GM23248 (cell line): ENCODE data around the gene SH3D19. TPM values are rescaled to one million over a fixed set of nuclear protein-coding genes. Genes with fewer than 3 reads are reported as not detected.

Experiments used
- DNase-seq: peaks from one replicate; pipeline ENCODE4 v3.0.0-alpha.2; 2015
- H2AFZ ChIP-seq: fragments of 200-600 bp; sonication (generic); 2 replicates; pipeline ENCODE4 v1.6.1; 2016; ENCODE audit warnings: antibody characterized with exemption
- H3F3A ChIP-seq: fragments of 200-600 bp; sonication (generic); 2 replicates; pipeline ENCODE4 v1.6.1; 2016; ENCODE audit warnings: mild to moderate bottlenecking, antibody characterized with exemption, mixed run types; ENCODE audit not compliant: insufficient read depth
- H3K27ac ChIP-seq: fragments of 200-600 bp; sonication (generic); 2 replicates; pipeline ENCODE4 v1.5.1; 2016; ENCODE audit warnings: mild to moderate bottlenecking
- H3K27me3 ChIP-seq: fragments of 200-600 bp; sonication (generic); replicated peaks from 2 replicates; pipeline ENCODE4 v1.6.1; 2016; ENCODE audit warnings: mild to moderate bottlenecking; ENCODE audit not compliant: insufficient read depth
- H3K36me3 ChIP-seq: fragments of 200-600 bp; sonication (generic); 2 replicates; pipeline ENCODE4 v1.6.1; 2016; ENCODE audit warnings: low read depth, mild to moderate bottlenecking
- H3K4me1 ChIP-seq: fragments of 200-600 bp; sonication (generic); 2 replicates; pipeline ENCODE4 v1.6.1; 2016; ENCODE audit warnings: mild to moderate bottlenecking; ENCODE audit not compliant: insufficient read depth
- H3K4me2 ChIP-seq: fragments of 200-600 bp; sonication (generic); one replicate; pipeline ENCODE4 v1.6.1; 2016; ENCODE audit warnings: mild to moderate bottlenecking; ENCODE audit not compliant: unreplicated experiment
- H3K4me3 ChIP-seq: fragments of 200-600 bp; sonication (generic); 2 replicates; pipeline ENCODE4 v1.5.1; 2016; ENCODE audit warnings: mild to moderate bottlenecking
- H3K79me2 ChIP-seq: fragments of 200-600 bp; sonication (generic); 2 replicates; pipeline ENCODE4 v1.6.1; 2016; ENCODE audit warnings: mild to moderate bottlenecking; ENCODE audit not compliant: insufficient read depth
- H3K9ac ChIP-seq: fragments of 200-600 bp; sonication (generic); 2 replicates; pipeline ENCODE4 v1.6.1; 2016; ENCODE audit warnings: mild to moderate bottlenecking
- H3K9me2 ChIP-seq: fragments of 200-600 bp; sonication (generic); 2 replicates; pipeline ENCODE4 v1.6.1; 2016; ENCODE audit warnings: mixed run types, mild to moderate bottlenecking, moderate library complexity; ENCODE audit not compliant: insufficient read depth
- H3K9me3 ChIP-seq: fragments of 200-600 bp; sonication (generic); one replicate; pipeline ENCODE4 v1.6.1; 2017; ENCODE audit warnings: low read depth
- H4K20me1 ChIP-seq: fragments of 200-600 bp; sonication (generic); 2 replicates; pipeline ENCODE4 v1.6.0; 2016; ENCODE audit not compliant: insufficient read depth
- EZH2 ChIP-seq: fragments of 200-600 bp; sonication (generic); IDR thresholded peaks from 2 replicates; pipeline ENCODE4 v1.6.1; 2018; ENCODE audit warnings: antibody characterized with exemption, mild to moderate bottlenecking; ENCODE audit not compliant: insufficient read depth, poor library complexity, severe bottlenecking
- EZH2phosphoT487 ChIP-seq: fragments of 200-600 bp; sonication (generic); IDR thresholded peaks from 2 replicates; pipeline ENCODE4 v1.6.1; 2018; ENCODE audit warnings: antibody characterized with exemption, moderate library complexity, mild to moderate bottlenecking, low read depth; ENCODE audit not compliant: insufficient read depth
- WGBS, 2 experiments: methylation state at CpG; one replicate each; pipeline ENCODE4 v1.1.6; 2015 to 2017; ENCODE audit warnings: low lambda C conversion rate in 2 of 2, low coverage in 1 of 2; ENCODE audit errors: missing lambda C conversion rate in 2 of 2; 5-methylcytosine and 5-hydroxymethylcytosine counted together
- in situ Hi-C: fragments of 300-500 bp; cut with MboI; formaldehyde crosslinking; loops from 2 replicates; pipeline ENCODE4 v1.15.0; 2020
- polyA plus RNA-seq: library from polyadenylated mRNA; unstranded; fragments of >200 nt; fragmentation: Nextera tagmentation; extraction: Ambion mirVana; gene quantifications from 2 replicates; pipeline ENCODE4 v1.2.1, GENCODE V29; 2016
- total RNA-seq: library from RNA; depleted of rRNA; stranded (reverse); fragments of >200 nt; shearing (Covaris generic); gene quantifications from 2 replicates; pipeline ENCODE4 v1.2.3, GENCODE V29; 2014

SH3D19 gene
- total and polyA plus RNA-seq, 2 experiments from 2014 or later: 29.1 to 47.8 TPM

DNA sequence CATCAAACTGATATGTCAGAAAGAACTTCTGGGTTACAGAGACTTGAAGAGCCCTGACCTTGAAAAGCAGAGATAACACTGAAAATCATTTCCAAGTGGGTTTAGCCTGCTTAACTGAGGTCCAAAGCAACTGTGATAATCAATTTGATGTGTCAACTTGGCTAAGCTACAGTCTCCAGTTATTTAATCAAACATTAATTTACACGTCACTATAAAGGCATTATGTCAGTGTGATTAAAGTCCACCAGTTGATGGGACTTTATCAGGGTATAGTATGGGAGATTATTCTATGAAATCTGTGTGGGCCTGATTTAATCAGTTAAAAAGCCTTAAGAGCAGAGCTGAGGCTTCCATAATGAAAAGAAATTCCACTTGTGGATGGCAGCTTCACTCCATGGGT, 117.5 kb downstream of the SH3D19 start:
- Histone ChIP-seq H3K9me2 (no peaks in the 10 kb centered on the region), H3K9ac (no peak overlapping the region), H3K79me2 (peaks cover 57% of the 10 kb centered on the region), H3K9me3 (no peaks in the 10 kb centered on the region), H3K4me3 (no peak overlapping the region), H3F3A (no peaks in the 10 kb centered on the region), H2AFZ (no peak overlapping the region), H3K27me3 (no peaks in the 10 kb centered on the region), H3K4me1 (no peaks in the 10 kb centered on the region), H4K20me1 (no peaks in the 10 kb centered on the region), H3K27ac (no peak overlapping the region), H3K36me3 (peaks cover 4% of the 10 kb centered on the region; the same call in 1 of the 2 replicates), H3K4me2 (no peak overlapping the region)
- in situ Hi-C loops: no loop called here
- 97 to 100% methylated on average over 1 of the region's 1 CpG for WGBS, 2 experiments
- no peak for DNase-seq
- TF ChIP-seq EZH2phosphoT487: no peak

DNA sequence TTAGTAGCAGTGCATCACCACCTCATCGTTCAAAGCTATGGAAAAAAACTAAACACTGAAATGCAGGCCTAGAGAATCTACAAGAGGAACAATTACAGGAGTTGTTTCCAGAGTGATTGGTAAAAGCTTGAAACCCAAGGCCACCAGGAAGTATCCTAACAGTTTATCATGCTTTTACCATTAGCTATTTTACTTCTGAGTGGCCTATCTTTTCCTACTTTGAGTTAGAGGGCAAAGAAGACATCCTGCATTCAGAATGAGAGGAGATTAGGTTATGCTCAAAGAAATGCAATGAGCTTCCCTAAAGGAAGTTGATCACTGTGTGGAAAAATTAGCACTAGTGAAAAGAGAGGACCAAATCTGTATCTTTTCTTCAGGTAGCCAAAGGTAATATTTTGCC, 118.2 kb downstream of the SH3D19 start:
- Histone ChIP-seq H3K9me3 (no peaks in the 10 kb centered on the region), H3K79me2 (peaks cover 58% of the 10 kb centered on the region), H3K4me3 (no peak overlapping the region), H3K4me1 (no peaks in the 10 kb centered on the region; the same call in none of the 2 replicates), H4K20me1 (no peaks in the 10 kb centered on the region), H3K27me3 (no peaks in the 10 kb centered on the region), H3K36me3 (0 out of 2 replicates have a peak, but pooled peaks cover 4% of the 10 kb centered on the region), H3K27ac (no peak overlapping the region), H3K4me2 (no peak overlapping the region), H3F3A (no peaks in the 10 kb centered on the region), H3K9ac (no peak overlapping the region), H3K9me2 (no peaks in the 10 kb centered on the region), H2AFZ (no peak overlapping the region)
- 97 to 100% methylated on average over 1 of the region's 1 CpG for WGBS, 2 experiments
- in situ Hi-C loops: no loop called here
- no peak for DNase-seq
- TF ChIP-seq EZH2 (no peak), EZH2phosphoT487 (no peak)

GRCh38 chr4:151206241-151207005, 119.0 kb downstream of the SH3D19 start:
- H3K27ac ChIP-seq: no peak overlapping the region
- no peaks in the 10 kb centered on the region; the same call in none of the 2 replicates for H3K4me1 ChIP-seq
- no peaks in the 10 kb centered on the region for H4K20me1 ChIP-seq
- H3K4me3 ChIP-seq: no peak overlapping the region
- peaks cover 57% of the 10 kb centered on the region for H3K79me2 ChIP-seq
- H3K9me3 ChIP-seq: no peaks in the 10 kb centered on the region
- TF ChIP-seq EZH2: no peak
- no peak for TF ChIP-seq EZH2phosphoT487
- H2AFZ ChIP-seq: no peak overlapping the region
- H3K9me2 ChIP-seq: no peaks in the 10 kb centered on the region
- WGBS, 2 experiments: 60 to 62% methylated on average over 3 of the region's 3 CpGs
- H3F3A ChIP-seq: no peaks in the 10 kb centered on the region
- H3K27me3 ChIP-seq: no peaks in the 10 kb centered on the region
- H3K4me2 ChIP-seq: no peak overlapping the region
- in situ Hi-C loops: no loop called here
- 0 out of 2 replicates have a peak, but pooled peaks cover 4% of the 10 kb centered on the region for H3K36me3 ChIP-seq
- H3K9ac ChIP-seq: no peak overlapping the region
- no peak for DNase-seq

GRCh38 chr4:151205722-151206121, 119.7 kb downstream of the SH3D19 start:
- TF ChIP-seq EZH2 (no peak), EZH2phosphoT487 (no peak)
- H2AFZ ChIP-seq: no peak overlapping the region
- 0 out of 2 replicates have a peak, but pooled peaks cover 4% of the 10 kb centered on the region for H3K36me3 ChIP-seq
- H3K27ac ChIP-seq: no peak overlapping the region
- no peaks in the 10 kb centered on the region for H3K9me3 ChIP-seq
- DNase-seq: no peak
- H3K9ac ChIP-seq: no peak overlapping the region
- no peak overlapping the region for H3K4me3 ChIP-seq
- no peaks in the 10 kb centered on the region for H3F3A ChIP-seq
- no peak overlapping the region for H3K4me2 ChIP-seq
- H3K79me2 ChIP-seq: peaks cover 59% of the 10 kb centered on the region
- in situ Hi-C loops: no loop called here
- no peaks in the 10 kb centered on the region for H3K9me2 ChIP-seq
- no peaks in the 10 kb centered on the region for H4K20me1 ChIP-seq
- 90 to 98% methylated on average over 1 of the region's 1 CpG for WGBS, 2 experiments
- no peaks in the 10 kb centered on the region for H3K27me3 ChIP-seq
- H3K4me1 ChIP-seq: no peaks in the 10 kb centered on the region; the same call in none of the 2 replicates
